ENCODE data around the gene ABT1. TPM values are rescaled to one million over a fixed set of nuclear protein-coding genes. Genes with fewer than 3 reads are reported as not detected.

ABT1 gene
- total RNA-seq, 2 donors from 2014 or later: 24.5 to 30.0 TPM

DNA sequence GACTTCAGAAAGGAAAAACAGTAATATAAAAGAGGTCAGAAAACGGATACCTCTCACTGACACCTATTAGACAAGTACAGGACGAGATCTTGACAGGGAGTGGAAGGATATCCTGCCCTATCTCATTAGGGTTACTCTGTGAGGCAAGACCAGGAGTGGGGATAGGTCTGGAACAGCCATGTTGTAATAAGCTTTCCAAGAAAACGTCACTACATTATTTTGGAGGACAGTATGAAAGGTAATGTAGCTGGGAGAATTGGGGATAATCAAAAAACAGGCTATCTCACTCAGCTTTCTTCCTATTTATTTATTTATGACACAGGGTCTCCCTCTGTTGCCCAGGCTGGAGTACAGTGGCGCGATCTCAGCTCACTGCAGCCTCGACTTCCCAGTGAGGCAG, 33.3 kb upstream of the ABT1 start:
- Mint-ChIP-seq H3K9me3 (peaks cover 2% of the 10 kb centered on the region), H3K4me1 (peaks cover 3% of the 10 kb centered on the region), H3K4me3 (no peak overlapping the region), H3K27me3 (no peaks in the 10 kb centered on the region), H3K27ac (no peak overlapping the region), H3K36me3 (ENCODE audit: low read depth) (peaks cover 7% of the 10 kb centered on the region)
- no peak for ATAC-seq (replicated peaks)

DNA sequence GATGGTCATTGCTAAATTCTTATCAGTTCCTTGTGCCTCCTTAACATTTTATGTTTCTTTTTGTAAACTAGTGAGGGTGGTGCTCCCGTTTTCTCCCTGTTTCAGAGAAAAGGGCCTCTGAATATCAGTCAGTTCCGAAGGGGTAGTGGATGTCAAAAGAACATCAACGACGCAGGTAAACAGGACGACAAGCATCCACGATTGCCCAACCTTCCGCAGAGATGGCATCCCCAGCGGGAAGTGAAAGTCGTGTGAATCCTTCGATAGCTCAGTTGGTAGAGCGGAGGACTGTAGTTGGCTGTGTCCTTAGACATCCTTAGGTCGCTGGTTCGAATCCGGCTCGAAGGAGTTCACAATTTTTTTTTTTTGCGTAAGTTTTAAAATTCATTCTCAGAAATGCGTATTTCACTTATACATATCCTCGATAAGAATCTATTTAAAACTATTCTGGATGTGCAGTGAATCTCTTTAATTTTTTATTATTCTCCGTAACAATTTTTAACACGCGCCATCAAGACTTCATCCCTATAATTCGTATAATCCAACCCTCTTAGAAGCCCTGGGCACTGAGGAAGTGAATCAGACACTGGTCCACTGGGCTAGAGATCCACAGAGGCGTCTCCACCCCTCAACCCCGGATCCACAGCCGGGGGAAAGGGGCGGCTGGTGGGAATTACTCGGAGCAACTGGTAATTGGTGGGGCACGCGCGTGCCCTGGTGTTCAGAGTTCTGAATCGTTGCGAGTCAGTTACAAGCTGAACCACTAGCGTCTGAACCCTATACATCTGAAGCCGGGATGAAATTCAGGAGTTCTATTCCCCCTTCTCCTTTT, 27.9 kb upstream of the ABT1 start:
- Mint-ChIP-seq H3K36me3 (ENCODE audit: low read depth) (peaks cover 25% of the 10 kb centered on the region), H3K9me3 (peaks cover 8% of the 10 kb centered on the region), H3K4me3 (peak overlapping the region; percentile 99), H3K27ac (peak overlapping the region; percentile 100), H3K27me3 (no peaks in the 10 kb centered on the region), H3K4me1 (peaks cover 19% of the 10 kb centered on the region)
- ATAC-seq (replicated peaks): peak; percentile 81

DNA sequence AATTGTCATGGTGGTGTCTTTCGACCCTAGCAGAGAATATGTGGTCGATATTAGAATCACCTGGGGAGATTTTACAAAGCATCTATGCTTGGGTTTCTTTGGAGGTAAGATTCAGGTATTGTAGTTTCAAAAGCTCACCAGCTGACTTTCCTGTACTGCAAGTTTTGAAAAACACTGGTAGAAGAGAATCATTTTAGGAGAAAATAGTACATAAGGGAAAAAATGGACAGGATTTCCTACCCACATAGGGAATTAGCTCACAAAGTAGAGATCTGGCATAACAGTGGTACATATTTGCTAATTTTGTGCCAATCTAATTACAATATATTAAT, 27.4 kb upstream of the ABT1 start:
- H3K4me1 Mint-ChIP-seq: peaks cover 19% of the 10 kb centered on the region
- H3K27me3 Mint-ChIP-seq: no peaks in the 10 kb centered on the region

DNA sequence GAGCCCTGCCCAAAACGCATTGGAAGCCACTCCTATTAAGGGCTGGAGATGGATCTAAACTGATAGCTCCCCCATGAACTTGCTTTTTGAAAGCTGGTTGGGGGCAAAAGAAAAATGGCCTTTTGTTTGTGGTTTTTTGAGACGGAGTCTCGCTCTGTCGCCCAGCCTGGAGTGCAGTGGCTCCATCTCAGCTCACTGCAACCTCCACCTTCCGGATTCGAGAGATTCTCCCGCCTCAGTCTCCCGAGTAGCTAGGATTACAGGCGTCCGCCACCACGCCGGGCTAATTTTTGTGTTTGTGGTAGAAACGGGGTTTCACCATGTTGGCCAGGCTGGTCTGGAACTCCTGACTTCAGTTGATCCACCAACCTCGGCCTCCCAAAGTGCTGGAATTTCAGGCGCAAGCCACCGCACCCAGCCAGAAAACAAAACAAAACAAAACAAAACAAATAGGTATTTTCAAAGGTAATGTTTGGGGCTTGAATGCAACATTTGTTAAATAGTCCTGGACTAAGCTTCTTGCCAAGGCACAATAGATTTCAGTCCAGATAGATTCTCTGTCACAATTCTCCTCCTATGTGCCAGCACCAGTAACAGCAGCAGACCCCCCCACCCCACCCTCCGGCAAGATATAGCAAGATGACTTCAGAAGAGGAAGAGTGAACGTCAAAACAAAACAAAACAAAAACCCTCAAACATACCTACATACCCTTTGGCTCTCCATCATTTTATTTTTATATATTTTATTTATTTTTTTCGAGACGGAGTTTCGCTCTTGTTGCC, 26.5 kb upstream of the ABT1 start:
- Mint-ChIP-seq H3K4me1 (peaks cover 19% of the 10 kb centered on the region), H3K27ac (no peak overlapping the region), H3K4me3 (peak overlapping the region; percentile 99), H3K9me3 (peaks cover 8% of the 10 kb centered on the region), H3K27me3 (no peaks in the 10 kb centered on the region), H3K36me3 (ENCODE audit: low read depth) (peaks cover 25% of the 10 kb centered on the region)
- ATAC-seq (replicated peaks): no peak

More for the DNA sequence above, 27.4 kb upstream of the ABT1 start:
- Mint-ChIP-seq H3K27ac (peak overlapping the region; percentile 100), H3K36me3 (ENCODE audit: low read depth) (peaks cover 25% of the 10 kb centered on the region), H3K4me3 (peak overlapping the region; percentile 99), H3K9me3 (peaks cover 8% of the 10 kb centered on the region)
- no peak for ATAC-seq (replicated peaks)

DNA sequence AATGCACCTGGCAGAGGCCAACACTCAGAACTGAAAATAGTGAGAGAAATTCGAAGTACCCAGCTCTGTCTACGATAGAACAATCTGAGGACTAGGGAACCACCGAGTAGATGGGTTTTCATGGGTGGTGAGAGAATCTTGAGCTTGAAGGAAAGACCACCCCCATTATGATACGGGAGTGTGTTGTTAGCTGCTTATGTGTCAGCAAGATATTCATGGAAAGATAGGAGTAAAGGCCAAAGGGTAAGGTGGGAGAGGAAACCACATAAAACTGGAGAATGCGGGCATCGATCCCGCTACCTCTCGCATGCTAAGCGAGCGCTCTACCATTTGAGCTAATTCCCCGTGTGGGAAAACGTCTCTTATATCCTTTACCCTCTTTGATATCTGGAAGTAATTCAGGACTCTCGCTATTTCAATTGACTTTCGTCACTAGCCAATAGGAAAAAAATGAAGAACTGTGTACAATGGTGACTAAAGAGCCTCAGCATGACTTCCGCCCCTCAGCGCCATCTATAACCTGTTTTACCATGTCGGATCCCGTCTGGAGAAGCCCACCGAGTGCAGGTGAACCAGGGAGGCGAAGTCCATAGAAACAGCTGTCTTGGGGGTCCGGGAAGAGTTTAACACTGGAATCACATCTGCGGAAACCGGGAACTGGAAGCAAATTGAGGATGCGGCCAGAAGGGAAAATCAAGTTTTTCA, 25.0 kb upstream of the ABT1 start:
- Mint-ChIP-seq H3K9me3 (peaks cover 8% of the 10 kb centered on the region), H3K4me1 (peaks cover 24% of the 10 kb centered on the region), H3K27me3 (no peaks in the 10 kb centered on the region), H3K4me3 (peak overlapping the region; percentile 94), H3K27ac (peak overlapping the region; percentile 99), H3K36me3 (ENCODE audit: low read depth) (peaks cover 31% of the 10 kb centered on the region)
- peak; percentile 59 for ATAC-seq (replicated peaks)

DNA sequence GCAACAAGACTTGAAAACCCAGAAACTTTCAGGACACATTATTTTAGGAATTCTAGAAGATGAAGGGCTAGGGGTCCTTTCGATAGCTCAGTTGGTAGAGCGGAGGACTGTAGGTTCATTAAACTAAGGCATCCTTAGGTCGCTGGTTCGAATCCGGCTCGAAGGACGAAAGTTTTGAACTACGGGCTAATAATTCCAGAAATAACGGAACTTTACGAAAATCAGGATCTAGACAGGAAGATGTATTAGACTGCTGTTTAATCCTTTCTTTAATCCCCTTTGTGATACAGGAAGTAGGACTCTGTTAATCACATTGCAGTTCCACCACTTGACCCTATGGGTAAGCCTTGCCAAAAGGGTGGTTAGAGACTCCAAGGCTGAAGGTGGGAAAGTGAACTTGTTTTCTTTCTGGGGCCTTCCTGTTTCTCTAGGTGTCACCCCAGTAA, 21.2 kb upstream of the ABT1 start:
- Mint-ChIP-seq H3K27ac (no peak overlapping the region), H3K36me3 (ENCODE audit: low read depth) (peaks cover 24% of the 10 kb centered on the region), H3K4me1 (peaks cover 22% of the 10 kb centered on the region), H3K9me3 (peaks cover 8% of the 10 kb centered on the region), H3K27me3 (no peaks in the 10 kb centered on the region), H3K4me3 (no peak overlapping the region)
- ATAC-seq (replicated peaks): no peak

DNA sequence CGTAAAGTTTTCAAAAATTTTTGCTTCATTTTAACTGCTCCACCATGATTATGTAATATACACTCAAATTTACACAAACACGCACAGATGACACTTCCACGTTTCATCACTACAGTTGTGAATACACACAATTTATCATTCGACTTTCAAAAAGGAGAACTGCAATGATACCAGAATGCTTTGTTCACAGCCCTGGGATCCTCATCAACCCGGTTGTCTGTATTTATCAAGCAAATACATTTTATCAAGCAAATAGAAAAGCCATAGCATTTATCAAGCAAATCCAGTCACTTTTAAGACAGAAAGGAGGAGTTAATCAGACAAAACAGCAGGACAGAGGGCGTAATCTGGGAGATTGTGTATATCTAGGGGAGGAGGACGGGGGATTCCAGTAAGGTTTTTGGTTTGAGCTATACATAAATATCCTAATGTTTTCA, 20.3 kb upstream of the ABT1 start:
- Mint-ChIP-seq H3K27me3 (no peaks in the 10 kb centered on the region), H3K27ac (peak overlapping the region; percentile 96), H3K4me1 (peaks cover 21% of the 10 kb centered on the region), H3K4me3 (peak overlapping the region; percentile 82), H3K36me3 (ENCODE audit: low read depth) (peaks cover 23% of the 10 kb centered on the region), H3K9me3 (peaks cover 8% of the 10 kb centered on the region)
- ATAC-seq (replicated peaks): no peak

DNA sequence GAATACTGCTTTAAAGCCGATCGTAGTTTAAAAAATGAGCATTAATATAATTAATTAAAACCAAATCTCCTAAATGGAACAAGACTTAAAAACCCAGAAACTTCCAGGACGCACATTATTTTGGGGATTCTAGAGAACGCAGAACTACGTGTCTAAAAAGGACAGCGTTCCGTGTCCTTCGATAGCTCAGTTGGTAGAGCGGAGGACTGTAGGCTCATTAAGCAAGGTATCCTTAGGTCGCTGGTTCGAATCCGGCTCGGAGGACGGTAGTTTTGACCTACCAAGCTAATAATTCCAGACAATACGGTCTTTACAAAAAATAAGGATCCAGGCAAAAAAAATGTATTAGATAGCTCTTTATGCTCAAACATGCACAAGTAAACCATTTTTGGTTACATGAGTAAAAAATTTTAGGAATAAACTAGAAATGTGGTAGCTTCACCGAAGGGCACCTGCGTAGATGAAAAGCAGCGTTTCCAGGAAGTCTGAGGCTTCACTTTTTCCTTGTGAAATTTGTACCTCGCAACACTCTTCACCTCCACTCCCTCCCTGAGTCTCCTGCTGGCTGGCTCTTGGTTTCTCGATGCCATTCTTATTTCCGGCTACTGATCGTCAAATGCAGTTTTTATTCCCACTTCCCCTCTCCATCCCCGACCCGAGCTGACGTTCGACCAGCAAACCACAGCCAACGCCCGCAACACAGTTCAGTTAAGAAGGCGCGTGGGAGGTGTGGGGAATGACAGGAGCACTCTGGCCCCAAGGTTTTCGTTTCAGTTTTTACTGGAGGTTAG, 19.6 kb upstream of the ABT1 start:
- peaks cover 16% of the 10 kb centered on the region for H3K36me3 Mint-ChIP-seq (ENCODE audit: low read depth)
- peaks cover 5% of the 10 kb centered on the region for H3K9me3 Mint-ChIP-seq
- H3K27me3 Mint-ChIP-seq: no peaks in the 10 kb centered on the region
- peak overlapping the region; percentile 96 for H3K27ac Mint-ChIP-seq
- peaks cover 14% of the 10 kb centered on the region for H3K4me1 Mint-ChIP-seq
- peak; percentile 74 for ATAC-seq (replicated peaks)
- peak overlapping the region; percentile 82 for H3K4me3 Mint-ChIP-seq

DNA sequence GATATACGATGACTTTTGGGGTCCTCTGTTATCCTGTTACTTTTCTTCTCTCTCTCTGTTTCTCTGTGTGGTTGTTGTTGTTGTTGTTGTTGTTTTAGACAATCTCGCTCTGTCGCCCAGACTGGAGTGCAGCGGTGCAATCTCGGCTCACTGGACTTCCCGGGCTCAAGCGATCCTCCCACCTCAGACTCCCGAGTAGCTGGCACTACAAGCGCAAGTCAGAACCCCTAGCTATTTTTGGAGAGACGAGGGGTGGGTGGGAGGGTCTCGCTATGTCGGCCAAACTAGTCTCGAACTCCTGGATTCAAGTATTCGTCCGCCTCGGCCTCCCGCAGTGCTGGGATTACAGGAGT, 19.1 kb upstream of the ABT1 start:
- Mint-ChIP-seq H3K36me3 (ENCODE audit: low read depth) (peaks cover 14% of the 10 kb centered on the region), H3K27ac (peak overlapping the region; percentile 96), H3K4me3 (peak overlapping the region; percentile 82), H3K4me1 (peaks cover 14% of the 10 kb centered on the region), H3K27me3 (no peaks in the 10 kb centered on the region), H3K9me3 (peaks cover 5% of the 10 kb centered on the region)
- no peak for ATAC-seq (replicated peaks)

DNA sequence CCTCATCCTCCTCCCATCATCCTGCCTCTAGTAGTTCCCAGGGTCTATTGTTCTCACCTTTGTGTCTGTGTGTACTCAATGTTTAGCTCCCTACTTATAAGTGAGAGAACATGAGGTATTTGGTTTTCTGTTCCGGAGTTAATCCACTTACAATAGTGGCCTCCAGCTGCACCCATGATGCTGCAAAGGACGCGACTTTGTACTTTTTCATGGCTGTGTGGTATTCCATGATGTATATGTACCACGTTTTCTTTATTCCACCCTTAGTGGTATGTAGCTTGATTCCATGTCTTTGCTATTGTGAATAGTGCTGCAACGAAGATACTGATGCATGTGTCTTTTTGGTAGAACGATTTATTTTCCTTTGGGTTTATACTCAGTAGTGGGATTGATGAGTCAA, 18.5 kb upstream of the ABT1 start:
- Mint-ChIP-seq H3K9me3 (peaks cover 5% of the 10 kb centered on the region), H3K4me1 (peaks cover 14% of the 10 kb centered on the region), H3K36me3 (ENCODE audit: low read depth) (peaks cover 14% of the 10 kb centered on the region), H3K27ac (no peak overlapping the region), H3K4me3 (peak overlapping the region; percentile 42), H3K27me3 (peaks cover under 1% of the 10 kb centered on the region)
- ATAC-seq (replicated peaks): no peak

DNA sequence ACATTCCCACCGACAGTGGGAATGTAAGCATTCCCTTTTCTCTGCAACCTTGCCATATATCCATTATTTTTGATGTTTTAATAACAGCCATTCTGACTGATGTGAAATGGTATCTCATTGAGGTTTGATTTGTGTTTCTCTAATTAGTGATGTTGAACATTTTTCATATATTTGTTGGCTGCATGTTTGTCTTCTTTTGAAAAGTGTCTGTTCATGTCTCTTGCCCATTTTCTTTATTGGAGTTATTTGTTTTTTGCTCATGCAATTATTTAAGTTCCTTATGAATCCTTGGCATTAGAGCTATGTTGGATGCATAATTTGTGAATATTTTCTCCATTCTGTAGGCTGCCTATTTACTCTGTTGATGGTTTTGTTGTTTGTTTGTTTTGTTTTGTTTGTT, 18.0 kb upstream of the ABT1 start:
- H3K27ac Mint-ChIP-seq: no peak overlapping the region
- H3K4me1 Mint-ChIP-seq: peaks cover 14% of the 10 kb centered on the region
- H3K27me3 Mint-ChIP-seq: peaks cover 4% of the 10 kb centered on the region
- H3K4me3 Mint-ChIP-seq: peak overlapping the region; percentile 42
- H3K9me3 Mint-ChIP-seq: peaks cover 5% of the 10 kb centered on the region
- H3K36me3 Mint-ChIP-seq (ENCODE audit: low read depth): peaks cover 14% of the 10 kb centered on the region
- ATAC-seq (replicated peaks): no peak

DNA sequence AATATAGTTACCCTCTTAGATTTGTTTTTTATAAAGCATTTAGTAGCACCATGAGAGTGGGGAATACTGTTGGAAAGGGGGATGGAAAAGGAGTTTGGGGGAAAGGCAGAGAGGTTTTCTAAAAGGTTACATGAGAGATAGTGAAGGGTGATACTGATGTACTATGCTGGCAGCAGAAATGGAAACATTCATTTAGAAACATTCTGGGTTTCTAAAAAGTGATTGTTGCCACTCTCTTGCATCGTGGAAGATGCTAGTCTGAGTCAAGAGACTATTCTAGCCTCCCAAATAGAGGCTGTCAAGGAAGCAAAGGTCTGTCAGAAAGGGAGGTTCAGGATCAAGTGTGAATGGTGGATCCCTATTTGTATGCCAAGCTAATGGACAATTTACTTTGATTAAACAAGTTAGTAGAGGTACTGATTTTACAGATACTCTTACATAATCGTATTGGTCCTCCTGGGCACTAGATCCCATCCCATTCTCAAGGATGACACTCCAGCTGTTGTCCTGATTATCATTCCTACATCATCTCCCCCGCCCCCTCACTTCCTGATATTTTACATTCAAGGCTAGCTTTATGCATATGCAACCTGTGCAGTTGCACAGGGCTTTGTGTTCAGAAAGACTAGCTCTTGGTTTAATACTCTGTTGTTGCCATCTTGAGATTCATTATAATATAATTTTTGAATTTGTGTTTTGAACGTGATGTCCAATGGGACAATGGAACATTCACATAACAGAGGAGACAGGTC, 15.4 kb upstream of the ABT1 start:
- H3K4me1 Mint-ChIP-seq: peaks cover 13% of the 10 kb centered on the region
- no peak overlapping the region for H3K4me3 Mint-ChIP-seq
- ATAC-seq (replicated peaks): no peak
- H3K27ac Mint-ChIP-seq: no peak overlapping the region
- peaks cover 12% of the 10 kb centered on the region for H3K36me3 Mint-ChIP-seq (ENCODE audit: low read depth)
- peaks cover 5% of the 10 kb centered on the region for H3K9me3 Mint-ChIP-seq
- peaks cover 7% of the 10 kb centered on the region for H3K27me3 Mint-ChIP-seq

DNA sequence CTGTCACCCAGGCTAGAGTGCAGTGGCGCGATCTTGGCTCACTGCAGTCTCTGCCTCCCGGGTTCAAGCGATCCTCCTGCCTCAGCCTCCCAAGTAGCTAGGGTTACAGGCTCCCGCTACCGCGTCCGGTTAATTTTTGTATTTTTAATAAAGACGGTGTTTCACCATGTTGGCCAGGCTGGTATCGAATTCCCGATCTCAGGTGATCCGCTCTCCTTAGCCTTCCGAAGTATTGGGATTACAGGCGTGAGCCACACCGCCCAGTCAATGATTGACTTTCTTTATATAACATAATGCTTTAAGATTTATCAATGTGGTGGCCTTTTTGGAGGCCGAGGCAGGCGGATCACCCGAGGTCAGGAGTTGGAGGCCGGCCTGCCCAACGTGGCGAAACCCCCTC, 7.8 kb upstream of the ABT1 start:
- ATAC-seq (replicated peaks): no peak
- Mint-ChIP-seq H3K27me3 (peaks cover 17% of the 10 kb centered on the region), H3K9me3 (no peaks in the 10 kb centered on the region), H3K36me3 (ENCODE audit: low read depth) (no peaks in the 10 kb centered on the region), H3K4me1 (no peaks in the 10 kb centered on the region), H3K27ac (no peak overlapping the region), H3K4me3 (no peak overlapping the region)

Measured in activated T-helper 17 cell treated with anti-CD3 and anti-CD28 coated beads, Interleukin-2, amount 50 U/mL, for 72 hours (primary cell).